Stomach (tissue), 9 donors: Measurements from ENCODE around the gene PARD6G. TPM values are rescaled to one million over a fixed set of nuclear protein-coding genes. Genes with fewer than 3 reads are reported as not detected.

Experiments used
- DNase-seq, 2 donors: peaks; one replicate each; pipeline versions ENCODE4 v3.0.0 to v3.0.0-alpha.2; 2013 to 2019
- H3K27ac ChIP-seq, 5 donors: fragments of 200-600 bp in 4 of 5; sonication (generic) in 4 of 5; one replicate each; pipeline ENCODE4 v1.5.1; 2013 to 2019; ENCODE audit warnings: mild to moderate bottlenecking in 1 of 5, moderate library complexity in 1 of 5
- H3K27me3 ChIP-seq, 3 donors: fragments of 200-600 bp; sonication (generic); one replicate each; pipeline ENCODE4 v1.5.1; 2017 to 2019; ENCODE audit warnings: mixed run types in 1 of 3
- H3K36me3 ChIP-seq, 4 donors: fragments of 200-600 bp; sonication (generic); 1 replicate in 3 of 4; 2 replicates in 1 of 4; pipeline ENCODE4 v1.5.1; 2016 to 2019
- H3K4me1 ChIP-seq, 4 donors: fragments of 200-600 bp; sonication (generic); one replicate each; pipeline ENCODE4 v1.5.1; 2016 to 2019
- H3K4me3 ChIP-seq, 4 donors: fragments of 200-600 bp; sonication (generic) in 3 of 4; one replicate each; pipeline ENCODE4 v1.5.1; 2016 to 2019; ENCODE audit warnings: mild to moderate bottlenecking in 1 of 4
- H3K9me3 ChIP-seq, 4 donors: fragments of 200-600 bp; sonication (generic); one replicate each; pipeline ENCODE4 v1.5.1; 2016 to 2019
- EP300 ChIP-seq: sonication (generic); formaldehyde crosslinking; IDR thresholded peaks from one replicate; pipeline ENCODE4 v1.6.1; 2017; ENCODE audit warnings: antibody characterized with exemption
- POLR2A ChIP-seq, 4 donors: fragments of 450-650 bp; IDR thresholded peaks; one replicate each; pipeline ENCODE4 v1.6.1; 2016; ENCODE audit warnings: antibody characterized with exemption in 4 of 4, control low read depth in 2 of 4, mild to moderate bottlenecking in 1 of 4, moderate library complexity in 1 of 4
- POLR2AphosphoS5 ChIP-seq, 3 donors: sonication (generic); formaldehyde crosslinking; IDR thresholded peaks; one replicate each; pipeline ENCODE4 v1.6.1; 2016; ENCODE audit warnings: antibody characterized with exemption in 3 of 3
- whole genome bisulfite sequencing, 5 donors: extraction: QIAGEN DNeasy Blood & Tissue Kit in 3 of 5; methylation state at CpG; one replicate each; pipeline versions ENCODE4 v1.1.5 to v1.1.7; 2013 to 2018; 5-methylcytosine and 5-hydroxymethylcytosine counted together
- intact Hi-C: fragments of 100-400 bp; cut with DNase I; formaldehyde crosslinking; loops from one replicate; pipeline ENCODE4 v1.15.1; 2023; ENCODE audit warnings: low total_unique reads
- polyA plus RNA-seq, 3 donors: library from polyadenylated mRNA; stranded (reverse); fragments of 200-250 nt; gene quantifications; one replicate each; pipeline ENCODE4 v1.2.3, GENCODE V29; 2013
- total RNA-seq, 5 donors: library from RNA; depleted of rRNA; stranded (reverse); fragments of >200 nt; gene quantifications; one replicate each; pipeline versions ENCODE4 v1.1.0 to v1.2.3, GENCODE V29; 2014 to 2016
- TF ChIP-seq, protein P1 (sequence below), 7 experiments: fragments of 450-650 bp in 4 of 7; fragments of 200-600 bp in 3 of 7; sonication (generic) in 3 of 7; IDR thresholded peaks; one replicate each; pipeline ENCODE4 v1.5.1; 2016 to 2019; ENCODE audit warnings: antibody characterized with exemption in 7 of 7, control low read depth in 2 of 7, mild to moderate bottlenecking in 1 of 7
- donor health status: healthy with polysubstance abuse.
- donor health status: Bipolar disorder and iron deficiency.
- donor health status: healthy.

The PARD6G gene
- total and polyA plus RNA-seq, 8 donors: 1.5 to 15.9 (median 3.9) TPM

DNA sequence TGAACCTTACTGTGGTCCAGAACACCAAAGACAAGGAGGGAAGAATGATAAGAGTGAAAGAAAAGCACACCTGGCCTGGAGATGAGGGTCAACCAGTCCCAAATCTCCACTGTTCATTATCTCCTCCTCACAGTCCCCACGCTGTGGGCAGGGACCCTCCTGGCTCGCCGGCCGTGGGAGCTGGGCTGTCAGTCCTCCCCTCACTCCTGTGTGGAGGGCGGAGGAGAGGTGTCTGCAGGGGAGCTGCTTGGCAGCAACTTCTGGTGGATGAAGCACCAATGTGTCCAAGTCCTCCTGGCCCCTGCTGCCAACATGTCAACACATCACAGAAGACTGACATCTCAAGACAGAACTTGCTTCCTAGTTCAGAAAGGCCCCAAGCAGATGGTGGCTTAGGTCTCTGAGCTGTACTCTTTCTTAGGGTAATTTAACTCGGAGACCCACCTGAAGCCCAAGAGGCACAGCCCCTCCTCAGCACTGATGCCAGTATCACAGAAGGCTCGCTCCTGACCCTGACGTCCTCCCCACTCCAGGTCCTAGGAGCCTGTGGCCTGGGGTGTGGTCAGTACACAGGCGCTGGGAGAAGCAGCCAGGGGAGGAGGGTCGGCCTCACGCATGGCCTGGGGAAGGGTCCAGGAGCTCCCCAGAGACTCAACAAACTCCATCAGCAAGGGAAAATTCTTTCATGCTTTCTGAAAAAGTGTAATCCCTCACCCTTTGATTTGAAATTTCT, 54.5 kb downstream of the PARD6G start:
- intact Hi-C loops: no loop called here
- Histone ChIP-seq H3K4me1 (no peaks in the 10 kb centered on the region), H3K36me3 (no peaks in the 10 kb centered on the region), H3K9me3 (no peaks in the 10 kb centered on the region), H3K27me3 (no peaks in the 10 kb centered on the region), H3K4me3 (no peak overlapping the region), H3K27ac (no peak overlapping the region)
- no peak for DNase-seq
- TF ChIP-seq POLR2A (IDR thresholded peaks at IDR 0.05): no peak
- TF ChIP-seq EP300: no peak
- no peak for TF ChIP-seq POLR2AphosphoS5 (IDR thresholded peaks at IDR 0.05)
- TF ChIP-seq, protein P1, sequence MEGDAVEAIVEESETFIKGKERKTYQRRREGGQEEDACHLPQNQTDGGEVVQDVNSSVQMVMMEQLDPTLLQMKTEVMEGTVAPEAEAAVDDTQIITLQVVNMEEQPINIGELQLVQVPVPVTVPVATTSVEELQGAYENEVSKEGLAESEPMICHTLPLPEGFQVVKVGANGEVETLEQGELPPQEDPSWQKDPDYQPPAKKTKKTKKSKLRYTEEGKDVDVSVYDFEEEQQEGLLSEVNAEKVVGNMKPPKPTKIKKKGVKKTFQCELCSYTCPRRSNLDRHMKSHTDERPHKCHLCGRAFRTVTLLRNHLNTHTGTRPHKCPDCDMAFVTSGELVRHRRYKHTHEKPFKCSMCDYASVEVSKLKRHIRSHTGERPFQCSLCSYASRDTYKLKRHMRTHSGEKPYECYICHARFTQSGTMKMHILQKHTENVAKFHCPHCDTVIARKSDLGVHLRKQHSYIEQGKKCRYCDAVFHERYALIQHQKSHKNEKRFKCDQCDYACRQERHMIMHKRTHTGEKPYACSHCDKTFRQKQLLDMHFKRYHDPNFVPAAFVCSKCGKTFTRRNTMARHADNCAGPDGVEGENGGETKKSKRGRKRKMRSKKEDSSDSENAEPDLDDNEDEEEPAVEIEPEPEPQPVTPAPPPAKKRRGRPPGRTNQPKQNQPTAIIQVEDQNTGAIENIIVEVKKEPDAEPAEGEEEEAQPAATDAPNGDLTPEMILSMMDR (IDR thresholded peaks at IDR 0.05): no peak
- 75 to 86% (median 85%) methylated on average over 11 of the region's 11 CpGs for WGBS, 5 donors

DNA sequence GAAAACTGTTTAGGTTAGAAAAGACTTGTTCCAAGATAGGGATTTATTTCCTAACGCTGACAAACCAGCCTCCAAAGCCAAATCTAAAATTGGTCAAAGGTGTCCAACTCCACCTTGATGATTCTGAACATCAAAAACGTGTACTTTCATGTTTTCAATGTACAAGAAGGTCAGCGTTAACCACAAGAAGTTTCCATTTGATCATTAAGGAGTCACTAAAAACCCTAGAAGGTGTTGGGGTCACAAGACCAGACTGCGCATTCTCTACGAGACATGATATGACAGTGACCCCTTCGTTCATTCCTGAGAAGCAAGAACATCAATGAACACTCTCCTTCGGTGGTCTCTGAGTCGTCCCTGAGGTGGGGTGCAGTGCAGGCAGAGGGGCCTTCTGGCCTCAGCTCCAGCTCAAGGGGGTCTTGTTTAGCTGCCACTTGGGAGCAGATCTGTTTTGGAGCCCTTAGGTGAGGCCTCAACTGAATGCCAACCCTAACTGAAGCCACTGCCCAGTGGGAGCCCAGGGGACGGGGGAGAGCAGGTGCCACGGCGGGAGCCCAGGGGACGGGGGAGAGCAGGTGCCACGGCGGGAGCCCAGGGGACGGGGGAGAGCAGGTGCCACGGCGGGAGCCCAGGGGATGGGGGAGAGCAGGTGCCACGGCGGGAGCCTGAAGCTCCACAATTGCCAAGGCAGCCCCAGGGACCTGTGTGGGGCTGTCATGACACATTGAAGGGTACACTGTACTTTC, 55.2 kb downstream of the PARD6G start:
- Histone ChIP-seq H3K27ac (no peak overlapping the region), H3K4me1 (no peaks in the 10 kb centered on the region), H3K27me3 (no peaks in the 10 kb centered on the region), H3K36me3 (no peaks in the 10 kb centered on the region), H3K9me3 (no peaks in the 10 kb centered on the region), H3K4me3 (no peak overlapping the region)
- intact Hi-C loops: no loop called here
- TF ChIP-seq, protein P1 (IDR thresholded peaks at IDR 0.05): no peak
- no peak for TF ChIP-seq POLR2A (IDR thresholded peaks at IDR 0.05)
- no peak for TF ChIP-seq EP300
- TF ChIP-seq POLR2AphosphoS5 (IDR thresholded peaks at IDR 0.05): no peak
- WGBS, 5 donors: 84 to 90% (median 86%) methylated on average over 17 to 19 of the region's 19 CpGs
- no peak for DNase-seq

- no peak overlapping the region for H3K27ac ChIP-seq
- H3K36me3 ChIP-seq: no peaks in the 10 kb centered on the region
- H3K4me1 ChIP-seq: no peaks in the 10 kb centered on the region
- no peak for TF ChIP-seq POLR2A (IDR thresholded peaks at IDR 0.05)
- TF ChIP-seq POLR2AphosphoS5 (IDR thresholded peaks at IDR 0.05): no peak
- TF ChIP-seq EP300: no peak
- TF ChIP-seq, protein P1 (IDR thresholded peaks at IDR 0.05): no peak
- WGBS, 5 donors: 77 to 82% (median 80%) methylated on average over 5 of the region's 5 CpGs
- intact Hi-C loops: no loop called here
- no peaks in the 10 kb centered on the region for H3K27me3 ChIP-seq
- no peak overlapping the region for H3K4me3 ChIP-seq
- DNase-seq: no peak
- H3K9me3 ChIP-seq: no peaks in the 10 kb centered on the region
Measured at GRCh38 chr18:80191264-80191663, 56.0 kb downstream of the PARD6G start.

- no peak for TF ChIP-seq POLR2A (IDR thresholded peaks at IDR 0.05)
- TF ChIP-seq EP300: no peak
- TF ChIP-seq, protein P1 (IDR thresholded peaks at IDR 0.05): no peak
- TF ChIP-seq POLR2AphosphoS5 (IDR thresholded peaks at IDR 0.05): no peak
- no peaks in the 10 kb centered on the region for H3K27me3 ChIP-seq
- 80 to 89% (median 85%) methylated on average over 4 to 5 of the region's 5 CpGs for WGBS, 5 donors
Measured at GRCh38 chr18:80190311-80190710, 57.0 kb downstream of the PARD6G start.

More at GRCh38 chr18:80190311-80190710, 57.0 kb downstream of the PARD6G start:
- Histone ChIP-seq H3K4me3 (no peak overlapping the region), H3K9me3 (no peaks in the 10 kb centered on the region), H3K36me3 (no peaks in the 10 kb centered on the region), H3K4me1 (no peaks in the 10 kb centered on the region), H3K27ac (no peak overlapping the region)
- intact Hi-C loops: no loop called here
- DNase-seq: no peak
